Measurements from ENCODE around the gene CBX5.

- TF ChIP-seq CTCF (IDR thresholded peaks at IDR 0.05; ENCODE audit: low read depth, low read length) (no peak), EZH2phosphoT487 (IDR thresholded peaks at IDR 0.05; ENCODE audit: low read depth) (no peak)
Measured at GRCh38 chr12:54321363-54321762, 41.4 kb upstream of the CBX5 start.
